A549 treated with ZK216348 at 1 μM for 4 hours (cell line): ENCODE results near the gene MED23. TPM values are rescaled to one million over a fixed set of nuclear protein-coding genes. Genes with fewer than 3 reads are reported as not detected.

ENCODE experiments used
- total RNA-seq: library from RNA; stranded (reverse); fragments of 200-300 nt; extraction: Qiagen RNA extraction; gene quantifications from 5 replicates; pipeline ENCODE4 v1.2.3, GENCODE V29; 2022; ENCODE audit warnings: low read depth

MED23 gene
- 6.0 to 8.5 TPM (median 7.0 TPM) in 5 replicates for total RNA-seq

GRCh38 chr6:131627724-131628682, at the start of gene MED23:
Gene MED23, minus strand, starts transcription at chr6:131628242. Its CDS starts 193 bp downstream, at chr6:131628049.

GRCh38 chr6:131636880-131637792, 9.1 kb upstream of the MED23 start, which contains the start of gene ENPP3:
Gene ENPP3, plus strand, starts transcription at chr6:131637302. Its CDS starts 83 bp downstream, at chr6:131637385.

GRCh38 chr6:131572686-131573415, 55.2 kb downstream of the MED23 start, which contains the start of gene ARG1:
Gene ARG1, plus strand, starts transcription at chr6:131573226. Its CDS starts 57 bp downstream, at chr6:131573283.

Other genes with a start within 250 kb of the MED23 start
- not detected in 5 replicates for gene ARG1, start 55.0 kb downstream of the MED23 start, total RNA-seq
- not detected in 5 replicates for gene ENPP3, start 9.1 kb upstream of the MED23 start, total RNA-seq
- gene OR2A4, start 73.2 kb upstream of the MED23 start, total RNA-seq = not detected in 5 replicates
- not detected in 5 replicates for gene CTAGE9, start 82.8 kb upstream of the MED23 start, total RNA-seq
- 0.94 to 1.9 TPM (median 1.5 TPM) in 5 replicates for gene ENPP1, start 179.8 kb upstream of the MED23 start, total RNA-seq